HepG2 (cell line): ENCODE data around the gene UBL7. TPM values are rescaled to one million over a fixed set of nuclear protein-coding genes. Genes with fewer than 3 reads are reported as not detected.

Experiments
- FIP1L1 ChIP-seq: fragments of 200-400 bp; formaldehyde crosslinking; IDR thresholded peaks from 2 replicates; pipeline ENCODE4 v1.6.1; 2018; ENCODE audit warnings: low read depth, mild to moderate bottlenecking, low read length, moderate library complexity, borderline replicate concordance; ENCODE audit not compliant: insufficient read depth
- FOXK2 ChIP-seq: fragments of 450-650 bp; IDR thresholded peaks from 2 replicates; pipeline ENCODE4 v1.6.1; 2016
- GLMP ChIP-seq: sonication (generic); formaldehyde crosslinking; IDR thresholded peaks from 2 replicates; pipeline ENCODE4 v1.9.0; 2021; ENCODE audit warnings: missing genetic modification reagents, mild to moderate bottlenecking, borderline replicate concordance
- IKZF4 ChIP-seq: sonication (generic); formaldehyde crosslinking; IDR thresholded peaks from 2 replicates; pipeline ENCODE4 v1.5.1; 2020; ENCODE audit warnings: borderline replicate concordance, mild to moderate bottlenecking, low read depth, missing genetic modification reagents; ENCODE audit errors: not compliant biosample characterization
- KDM5B ChIP-seq: sonication (generic); formaldehyde crosslinking; IDR thresholded peaks from 2 replicates; pipeline ENCODE4 v1.4.0; 2020; ENCODE audit warnings: missing genetic modification reagents, mild to moderate bottlenecking, borderline replicate concordance
- NR3C1 ChIP-seq: sonication (generic); formaldehyde crosslinking; IDR thresholded peaks from 2 replicates; pipeline ENCODE4 v1.4.0; 2020; ENCODE audit warnings: missing genetic modification reagents
- PAF1 ChIP-seq: IDR thresholded peaks from 2 replicates; pipeline ENCODE4 v1.6.1; 2016; ENCODE audit warnings: missing genetic modification reagents, missing compliant biosample characterization
- POLR2G ChIP-seq: fragments of 200-400 bp; formaldehyde crosslinking; IDR thresholded peaks from 2 replicates; pipeline ENCODE4 v1.6.1; 2018; ENCODE audit warnings: mild to moderate bottlenecking, low read depth, low read length, moderate library complexity
- RBAK ChIP-seq: sonication (generic); formaldehyde crosslinking; IDR thresholded peaks from 2 replicates; pipeline ENCODE4 v1.5.1; 2020; ENCODE audit warnings: mild to moderate bottlenecking, missing genetic modification reagents
- RBM22 ChIP-seq: fragments of 200-400 bp; formaldehyde crosslinking; optimal IDR thresholded peaks from 2 replicates; pipeline ENCODE3; 2017; ENCODE audit warnings: mild to moderate bottlenecking, low read length, moderate library complexity
- RCOR2 ChIP-seq: IDR thresholded peaks from 2 replicates; pipeline ENCODE4 v1.6.1; 2016; ENCODE audit warnings: missing biosample characterization, missing genetic modification reagents
- SMARCE1 ChIP-seq: fragments of 450-650 bp; IDR thresholded peaks from 2 replicates; pipeline ENCODE4 v1.6.1; 2017; ENCODE audit warnings: borderline replicate concordance
- SOX5 ChIP-seq: IDR thresholded peaks from 2 replicates; pipeline ENCODE4 v1.6.1; 2016; ENCODE audit warnings: borderline replicate concordance
- SYNCRIP ChIP-seq: fragments of 200-400 bp; formaldehyde crosslinking; IDR thresholded peaks from 2 replicates; pipeline ENCODE4 v1.6.1; 2018; ENCODE audit warnings: mild to moderate bottlenecking, low read depth, low read length; ENCODE audit not compliant: insufficient read depth
- TFE3 ChIP-seq: IDR thresholded peaks from 2 replicates; pipeline ENCODE4 v1.6.1; 2016
- ZBTB3 ChIP-seq: sonication (generic); formaldehyde crosslinking; IDR thresholded peaks from 2 replicates; pipeline ENCODE4 v1.4.0; 2020; ENCODE audit warnings: low read depth, mild to moderate bottlenecking, moderate library complexity, missing genetic modification reagents, borderline replicate concordance
- ZBTB4 ChIP-seq: sonication (generic); formaldehyde crosslinking; IDR thresholded peaks from 2 replicates; pipeline ENCODE4 v1.4.0; 2020; ENCODE audit warnings: missing genetic modification reagents, mild to moderate bottlenecking, borderline replicate concordance
- ZMYM2 ChIP-seq: sonication (generic); formaldehyde crosslinking; IDR thresholded peaks from 2 replicates; pipeline ENCODE4 v1.8.0; 2022; ENCODE audit warnings: mild to moderate bottlenecking, missing genetic modification reagents
- ZNF136 ChIP-seq: sonication (generic); formaldehyde crosslinking; IDR thresholded peaks from 2 replicates; pipeline ENCODE4 v1.8.1; 2022; ENCODE audit warnings: low read depth, mild to moderate bottlenecking, moderate library complexity, missing genetic modification reagents
- ZNF563 ChIP-seq: sonication (generic); formaldehyde crosslinking; IDR thresholded peaks from 2 replicates; pipeline ENCODE4 v1.8.0; 2022; ENCODE audit warnings: mild to moderate bottlenecking, moderate library complexity, missing genetic modification reagents
- ZNF569 ChIP-seq: sonication (generic); formaldehyde crosslinking; IDR thresholded peaks from 2 replicates; pipeline ENCODE4 v1.5.0; 2020; ENCODE audit warnings: mild to moderate bottlenecking, missing genetic modification reagents, moderate library complexity, borderline replicate concordance
- ZNF629 ChIP-seq: sonication (generic); formaldehyde crosslinking; conservative IDR thresholded peaks from 2 replicates; pipeline ENCODE4 v1.5.0; 2020; ENCODE audit warnings: missing genetic modification reagents
- ZNF704 ChIP-seq: sonication (generic); formaldehyde crosslinking; IDR thresholded peaks from 2 replicates; pipeline ENCODE4 v1.8.1; 2023; ENCODE audit warnings: mild to moderate bottlenecking, inconsistent platforms, moderate library complexity, missing genetic modification reagents, borderline replicate concordance
- ZNF782 ChIP-seq: sonication (generic); formaldehyde crosslinking; IDR thresholded peaks from 2 replicates; pipeline ENCODE4 v1.4.0; 2020; ENCODE audit warnings: missing genetic modification reagents, mild to moderate bottlenecking, borderline replicate concordance
- ZSCAN30 ChIP-seq: sonication (generic); formaldehyde crosslinking; IDR thresholded peaks from 2 replicates; pipeline ENCODE4 v1.5.0; 2020; ENCODE audit warnings: mild to moderate bottlenecking, missing genetic modification reagents
- polyA plus RNA-seq, 8 experiments: library from polyadenylated mRNA; depleted of rRNA in 3 of 8; stranded (reverse) in 7 of 8; unstranded in 1 of 8; fragments of >200 nt; fragmentation: Illumina TruSeq in 4 of 8; extraction: Trizol in 4 of 8; gene quantifications; 2 replicates each; pipeline versions ENCODE4 v1.2.1 to v1.2.3, GENCODE V29; 2011 to 2016; ENCODE audit warnings: low read depth in 4 of 8, missing spikeins in 1 of 8, mixed read lengths in 1 of 8; ENCODE audit not compliant: insufficient read depth in 1 of 8
- total RNA-seq, 5 experiments: library from RNA; depleted of rRNA; stranded (reverse); fragments of >200 nt; fragmentation: Illumina TruSeq; extraction: Trizol; gene quantifications; 2 replicates each; pipeline ENCODE4 v1.2.3, GENCODE V29; 2016; ENCODE audit warnings: low read depth in 1 of 5

UBL7 gene
- total and polyA plus RNA-seq, 2 of the 13 experiments (the other 11 are each of a cell fraction or from before 2014, with no cell fraction given), result 55.0 to 63.5 TPM

- TF ChIP-seq ZBTB4 (CRISPR knock-in tag) (no peak), IKZF4 (no peak), RBAK (CRISPR knock-in tag) (no peak; the same call in 1 of the 2 replicates), ZNF782 (CRISPR knock-in tag) (no peak), ZSCAN30 (no peak), RBM22 (peak; percentile 87), FOXK2 (peak; percentile 62; the same call in 1 of the 2 replicates), KDM5B (CRISPR knock-in tag) (0 out of 2 replicates have a peak, but pooled peaks have one; percentile 47), PAF1 (CRISPR knock-in tag) (no peak), SMARCE1 (no peak), ZMYM2 (CRISPR knock-in tag) (no peak), TFE3 (CRISPR knock-in tag) (peak; percentile 58; the same call in 1 of the 2 replicates), ZNF629 (CRISPR knock-in tag) (0 out of 2 replicates have a peak, but pooled peaks have one; percentile 38), ZNF704 (CRISPR knock-in tag) (no peak), POLR2G (peak; percentile 76), SOX5 (CRISPR knock-in tag) (peak; percentile 86), FIP1L1 (no peak), ZBTB3 (CRISPR knock-in tag) (no peak), ZNF563 (no peak), ZNF136 (no peak), NR3C1 (no peak), SYNCRIP (no peak), GLMP (CRISPR knock-in tag) (no peak), RCOR2 (CRISPR knock-in tag) (no peak), ZNF569 (CRISPR knock-in tag) (no peak)
Observed at GRCh38 chr15:74442063-74442462, 18.9 kb downstream of the UBL7 start (continued).
